K562 (cell line): ENCODE results near the gene AKT1S1. TPM values are rescaled to one million over a fixed set of nuclear protein-coding genes. Genes with fewer than 3 reads are reported as not detected.

Experiments
- CBFA2T3 ChIP-seq: fragments of 450-650 bp; IDR thresholded peaks from 2 replicates; pipeline ENCODE4 v1.6.1; 2017
- CBX2 ChIP-seq: fragments of 200-600 bp; sonication (generic); IDR thresholded peaks from one replicate; pipeline ENCODE4 v1.6.1; 2012; ENCODE audit warnings: mild to moderate bottlenecking, low read length, inconsistent platforms; ENCODE audit not compliant: insufficient read depth, poor library complexity, severe bottlenecking
- CTBP1 ChIP-seq: fragments of 450-650 bp; IDR thresholded peaks from 2 replicates; pipeline ENCODE4 v1.6.1; 2016; ENCODE audit warnings: borderline replicate concordance
- ESRRB ChIP-seq: fragments of 250-450 bp; sonication (Bioruptor Pico); IDR thresholded peaks from 2 replicates; pipeline ENCODE4 v1.5.0; 2020; ENCODE audit warnings: mild to moderate bottlenecking, moderate library complexity, borderline replicate concordance
- ETV1 ChIP-seq: fragments of 450-650 bp; conservative IDR thresholded peaks from 2 replicates; pipeline ENCODE4 v1.6.1; 2016; ENCODE audit warnings: missing genetic modification characterization, control low read depth, low read depth, missing compliant biosample characterization
- GABPB1 ChIP-seq: sonication (generic); formaldehyde crosslinking; IDR thresholded peaks from 2 replicates; pipeline ENCODE4 v1.8.0; 2022; ENCODE audit warnings: mild to moderate bottlenecking, missing genetic modification reagents
- GTF2B ChIP-seq: IDR thresholded peaks from 2 replicates; pipeline ENCODE4 v1.6.1; 2011; ENCODE audit not compliant: insufficient read length; ENCODE audit errors: extremely low read depth
- HMGN3 ChIP-seq: IDR thresholded peaks from 2 replicates; pipeline ENCODE4 v1.6.1; 2011; ENCODE audit warnings: borderline replicate concordance, low read depth, mild to moderate bottlenecking, mixed read lengths, low read length; ENCODE audit not compliant: insufficient read length; ENCODE audit errors: extremely low read depth
- KAT2B ChIP-seq: IDR thresholded peaks from one replicate; pipeline ENCODE4 v1.6.1; 2012; ENCODE audit warnings: low read depth, mild to moderate bottlenecking, control low read depth, inconsistent platforms, low read length, moderate library complexity
- NR2C1 ChIP-seq, 2 experiments: fragments of 450-650 bp; IDR thresholded peaks; 2 replicates each; pipeline ENCODE4 v1.6.1; 2017; ENCODE audit warnings: mild to moderate bottlenecking in 2 of 2, antibody characterized with exemption in 1 of 2, inconsistent platforms in 1 of 2, missing compliant biosample characterization in 1 of 2, missing genetic modification characterization in 1 of 2
- PKNOX1 ChIP-seq: fragments of 450-650 bp; IDR thresholded peaks from 2 replicates; pipeline ENCODE4 v1.6.1; 2016
- POLR3G ChIP-seq: IDR thresholded peaks from 2 replicates; pipeline ENCODE4 v1.6.1; 2011; ENCODE audit not compliant: insufficient read length, insufficient replicate concordance; ENCODE audit errors: extremely low read depth
- RNF2 ChIP-seq: sonication (generic); IDR thresholded peaks from 2 replicates; pipeline ENCODE4 v1.6.1; 2016
- STAG1 ChIP-seq: sonication (generic); formaldehyde crosslinking; IDR thresholded peaks from 2 replicates; pipeline ENCODE4 v1.5.0; 2020; ENCODE audit warnings: missing genetic modification reagents, borderline replicate concordance
- THAP12 ChIP-seq: fragments of 250-450 bp; sonication (Bioruptor Pico); IDR thresholded peaks from 2 replicates; pipeline ENCODE4 v1.9.0; 2021; ENCODE audit warnings: mild to moderate bottlenecking, inconsistent platforms
- YY1 ChIP-seq, 3 experiments: IDR thresholded peaks; 2 replicates each; pipeline ENCODE4 v1.6.1; 2011; ENCODE audit warnings: low read length in 2 of 3, mild to moderate bottlenecking in 2 of 3, moderate library complexity in 2 of 3, borderline replicate concordance in 1 of 3, control low read depth in 1 of 3, low read depth in 1 of 3; ENCODE audit not compliant: insufficient read depth in 3 of 3, insufficient replicate concordance in 2 of 3, control insufficient read depth in 1 of 3, insufficient read length in 1 of 3; ENCODE audit errors: extremely low read depth in 1 of 3
- ZFP36 ChIP-seq: fragments of 150-350 bp; IDR thresholded peaks from 2 replicates; pipeline ENCODE4 v1.6.1; 2018; ENCODE audit warnings: low read length, low read depth; ENCODE audit not compliant: partially characterized antibody
- ZNF175 ChIP-seq: fragments of 200-800 bp; sonication (Bioruptor generic); IDR thresholded peaks from 2 replicates; pipeline ENCODE4 v1.6.1; 2016; ENCODE audit warnings: low read depth, mild to moderate bottlenecking, missing genetic modification characterization, missing compliant biosample characterization
- ZNF224 ChIP-seq: sonication (generic); formaldehyde crosslinking; IDR thresholded peaks from 2 replicates; pipeline ENCODE4 v1.8.0; 2022; ENCODE audit warnings: mild to moderate bottlenecking, missing genetic modification reagents
- ZSCAN29 ChIP-seq: fragments of 450-650 bp; IDR thresholded peaks from 2 replicates; pipeline ENCODE4 v1.6.1; 2017
- polyA plus RNA-seq, 8 experiments: library from polyadenylated mRNA; depleted of rRNA in 4 of 8; stranded (reverse) in 5 of 8; unstranded in 3 of 8; fragments of >200 nt; fragmentation: Nextera tagmentation in 2 of 8; fragmentation: Illumina TruSeq in 1 of 8; extraction: Ambion mirVana in 2 of 8; extraction: Trizol in 1 of 8; gene quantifications; 2 replicates each; pipeline versions ENCODE4 v1.2.1 to v1.2.3, GENCODE V29; 2011 to 2014; ENCODE audit warnings: inconsistent platforms in 1 of 8, missing spikeins in 1 of 8
- total RNA-seq, 7 experiments: library from RNA; depleted of rRNA in 6 of 7; stranded (reverse); fragments of >200 nt in 6 of 7; fragmentation: Illumina TruSeq in 2 of 7; extraction: Trizol in 2 of 7; gene quantifications; 2 replicates each; pipeline versions ENCODE4 v1.2.1 to v1.2.3, GENCODE V29; 2011 to 2021; ENCODE audit warnings: low replicate concordance in 1 of 7
- TF ChIP-seq, protein P1 (sequence below): IDR thresholded peaks from 3 replicates; pipeline ENCODE4 v1.6.1; 2011; ENCODE audit warnings: borderline replicate concordance, mild to moderate bottlenecking; ENCODE audit not compliant: insufficient read length, insufficient read depth

Gene AKT1S1
- total and polyA plus RNA-seq, 9 of the 15 experiments (the other 6 are each of a cell fraction or from before 2014, with no cell fraction given) = 1.2 to 50.3 (median 17.1) TPM

DNA sequence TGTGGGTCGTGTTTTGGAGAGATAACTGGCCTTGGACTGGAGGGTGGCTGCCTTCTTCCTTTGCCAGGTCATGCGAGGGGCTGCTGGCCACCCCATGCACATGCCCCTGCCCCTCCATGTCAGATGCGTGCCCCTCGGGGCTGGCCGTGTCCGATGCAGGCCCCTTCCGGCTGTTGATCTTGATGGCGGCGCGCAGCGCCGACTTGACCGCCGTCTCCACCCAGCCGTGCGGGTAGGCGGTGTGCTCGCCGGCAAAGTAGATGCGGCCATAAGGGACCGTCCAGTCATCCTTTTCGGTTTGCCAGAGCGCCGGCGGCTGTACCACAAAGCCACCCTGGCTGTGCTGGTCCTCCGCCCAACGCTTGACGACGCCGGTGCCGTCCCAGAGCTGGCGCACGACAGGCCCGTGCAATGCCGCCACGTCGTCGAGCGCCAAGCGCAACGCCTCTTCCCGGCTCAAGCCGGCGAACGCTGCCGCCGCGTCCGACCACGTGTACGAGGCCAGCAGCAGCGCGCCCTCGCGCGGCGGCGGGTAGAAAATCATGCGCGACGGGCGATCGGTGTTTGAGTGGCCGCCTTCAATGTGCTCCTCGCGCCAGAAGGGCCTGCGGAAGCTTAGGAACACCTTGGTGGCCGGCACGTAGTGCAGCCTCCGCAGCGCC lies 12.7 kb upstream of the AKT1S1 start (continued):
- TF ChIP-seq ZNF224 (CRISPR knock-in tag) (peak; percentile 97), GABPB1 (CRISPR knock-in tag) (peak; percentile 92), CTBP1 (peak; percentile 98), PKNOX1 (0 out of 2 replicates have a peak, but pooled peaks have one; percentile 37), KAT2B (no peak), ZFP36 (peak; percentile 9), ESRRB (CRISPR knock-in tag) (no peak), ZSCAN29 (peak; percentile 23; the same call in 1 of the 2 replicates), YY1 (IDR thresholded peaks at IDR 0.05; ENCODE audit: borderline replicate concordance in 1 of 3, control insufficient read depth in 1 of 3, extremely low read depth in 1 of 3, insufficient read depth in 3 of 3, insufficient read length in 1 of 3, insufficient replicate concordance in 2 of 3, low read depth in 1 of 3, low read length in 2 of 3) (peak in 2 of 3 experiments; percentile 20 to 64), CBFA2T3 (0 out of 2 replicates have a peak, but pooled peaks have one; percentile 27), STAG1 (peak; percentile 87), GTF2B (no peak), HMGN3 (peak; percentile 80), POLR3G (no peak), ETV1 (tag) (peak; percentile 48; the same call in 1 of the 2 replicates), NR2C1 (IDR thresholded peaks at IDR 0.05) (no peak), NR2C1 (tag; IDR thresholded peaks at IDR 0.05) (0 out of 2 replicates have a peak, but pooled peaks have one; percentile 14), THAP12 (no peak), RNF2 (peak; percentile 99), ZNF175 (CRISPR knock-in tag) (peak; percentile 29; the same call in 1 of the 2 replicates), CBX2 (no peak)
- TF ChIP-seq, protein P1, sequence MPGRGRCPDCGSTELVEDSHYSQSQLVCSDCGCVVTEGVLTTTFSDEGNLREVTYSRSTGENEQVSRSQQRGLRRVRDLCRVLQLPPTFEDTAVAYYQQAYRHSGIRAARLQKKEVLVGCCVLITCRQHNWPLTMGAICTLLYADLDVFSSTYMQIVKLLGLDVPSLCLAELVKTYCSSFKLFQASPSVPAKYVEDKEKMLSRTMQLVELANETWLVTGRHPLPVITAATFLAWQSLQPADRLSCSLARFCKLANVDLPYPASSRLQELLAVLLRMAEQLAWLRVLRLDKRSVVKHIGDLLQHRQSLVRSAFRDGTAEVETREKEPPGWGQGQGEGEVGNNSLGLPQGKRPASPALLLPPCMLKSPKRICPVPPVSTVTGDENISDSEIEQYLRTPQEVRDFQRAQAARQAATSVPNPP = no peak
